K562 (cell line): ENCODE results near the gene CCNY. TPM values are rescaled to one million over a fixed set of nuclear protein-coding genes. Genes with fewer than 3 reads are reported as not detected.
A peak's percentile ranks its signal among the peaks of the same experiment; 100 is the strongest.

Source experiments
- ATAC-seq: fragments of 200-7000 bp; cut with Tn5 transposase; 3 replicates; pipeline ENCODE4 v1.9.1; 2020; ENCODE audit warnings: moderate library complexity
- BruUV-seq: library from RNA; stranded (reverse); fragments of 400-500 nt; replicated peaks from 2 replicates; lab custom pipeline; 2021; lab: Mats Ljungman, UMichigan
- CTCF ChIA-PET: fragments of 300-600 bp; formaldehyde crosslinking; extraction: SDS; loops from one replicate; lab custom pipeline; 2021; ENCODE audit warnings: low intra/inter-chr PET ratio; lab: Yijun Ruan, JAX
- POLR2A ChIA-PET: fragments of 300-600, 350-650 bp; sonication (Branson Sonifier 250); formaldehyde crosslinking; extraction: SDS; loops from one replicate; lab custom pipeline; 2021; ENCODE audit warnings: antibody characterized with exemption, inconsistent platforms; lab: Yijun Ruan, JAX
- DNase-seq, 4 experiments: peaks; one replicate each; pipeline versions ENCODE4 v3.0.0 to v3.0.0-alpha.2; 2011 to 2018; ENCODE audit warnings: low spot score in 3 of 4, mixed read lengths in 3 of 4; ENCODE audit errors: extremely low read depth in 1 of 4
- FAIRE-seq: peaks from 2 replicates; lab custom pipeline; 2011; peaks lifted over from hg19 to GRCh38; lab: Jason Lieb, UNC
- H2AFZ ChIP-seq: 2 replicates; pipeline ENCODE4 v1.6.0; 2011; ENCODE audit warnings: low read depth, low read length, control low read depth, inconsistent platforms
- H3K27ac ChIP-seq: fragments of 200-600 bp; 3 replicates; pipeline ENCODE4 v1.8.0; 2011; ENCODE audit warnings: low read depth, mild to moderate bottlenecking, control low read depth, inconsistent platforms, low read length, moderate library complexity, mixed read lengths; ENCODE audit errors: extremely low read depth
- H3K27me3 ChIP-seq, 2 experiments: fragments of 300-600 bp in 1 of 2; 2 replicates in 1 of 2; 3 replicates in 1 of 2; pipeline versions ENCODE4 v1.6.0 to v1.8.0; 2011; ENCODE audit warnings: inconsistent platforms in 2 of 2, low read length in 2 of 2, mild to moderate bottlenecking in 1 of 2, mixed read lengths in 1 of 2, moderate library complexity in 1 of 2; ENCODE audit not compliant: control insufficient read depth in 2 of 2, insufficient read depth in 2 of 2
- H3K36me3 ChIP-seq: fragments of 300-600 bp; 3 replicates; pipeline ENCODE4 v1.8.0; 2011; ENCODE audit warnings: mild to moderate bottlenecking, low read length, inconsistent platforms; ENCODE audit not compliant: control insufficient read depth, insufficient read depth
- H3K4me1 ChIP-seq, 2 experiments: fragments of 200-600 bp in 1 of 2; replicated peaks in 1 of 2; 2 replicates in 1 of 2; 3 replicates in 1 of 2; pipeline versions ENCODE4 v1.5.1 to v1.8.0; 2011; ENCODE audit warnings: inconsistent platforms in 2 of 2, low read length in 2 of 2, mild to moderate bottlenecking in 1 of 2, mixed read lengths in 1 of 2, moderate library complexity in 1 of 2; ENCODE audit not compliant: control insufficient read depth in 2 of 2, insufficient read depth in 2 of 2
- H3K4me2 ChIP-seq: 2 replicates; pipeline ENCODE4 v1.6.1; 2011; ENCODE audit warnings: low read length, control low read depth, inconsistent platforms, mixed read lengths; ENCODE audit not compliant: insufficient read depth
- H3K4me3 ChIP-seq: fragments of 200-600 bp; sonication (generic), shearing (Covaris generic); 2 replicates; pipeline ENCODE4 v1.5.1; 2016; ENCODE audit warnings: control low read depth, inconsistent platforms
- H3K79me2 ChIP-seq: fragments of 200-600 bp; 3 replicates; pipeline ENCODE4 v1.8.0; 2011; ENCODE audit warnings: low read length, inconsistent platforms; ENCODE audit not compliant: control insufficient read depth, insufficient read depth
- H3K9ac ChIP-seq, 2 experiments: 2 replicates each; pipeline versions ENCODE4 v1.6.0 to v1.6.1; 2011; ENCODE audit warnings: low read depth in 2 of 2, low read length in 2 of 2, control low read depth in 1 of 2, inconsistent platforms in 1 of 2, mild to moderate bottlenecking in 1 of 2, mixed read lengths in 1 of 2; ENCODE audit not compliant: insufficient read depth in 1 of 2
- H3K9me1 ChIP-seq: one replicate; pipeline ENCODE4 v1.6.0; 2011; ENCODE audit warnings: inconsistent platforms, mild to moderate bottlenecking, low read length, moderate library complexity; ENCODE audit not compliant: control insufficient read depth, insufficient read depth
- H3K9me3 ChIP-seq: replicated peaks from 2 replicates; pipeline ENCODE4 v1.5.1; 2011; ENCODE audit warnings: low read depth, low read length, inconsistent platforms; ENCODE audit not compliant: control insufficient read depth, insufficient read depth
- H4K20me1 ChIP-seq: replicated peaks from 2 replicates; pipeline ENCODE4 v1.6.1; 2011; ENCODE audit warnings: low read length, inconsistent platforms, mixed read lengths; ENCODE audit not compliant: control insufficient read depth, insufficient read depth
- ATF1 ChIP-seq, 2 experiments: fragments of 450-650 bp in 1 of 2; IDR thresholded peaks; 2 replicates each; pipeline ENCODE4 v1.6.1; 2016; ENCODE audit warnings: missing compliant biosample characterization in 1 of 2, missing genetic modification characterization in 1 of 2
- CTCF ChIP-seq, 3 experiments: IDR thresholded peaks in 2 of 3; conservative IDR thresholded peaks in 1 of 3; 2 replicates each; pipeline ENCODE4 v1.5.1; 2011 to 2012; ENCODE audit warnings: low read length in 3 of 3, mild to moderate bottlenecking in 3 of 3, control low read depth in 2 of 3, improper control_type of control experiment in 1 of 3, inconsistent platforms in 1 of 3, low read depth in 1 of 3, mixed read lengths in 1 of 3, moderate library complexity in 1 of 3; ENCODE audit not compliant: insufficient read depth in 2 of 3
- MCM5 ChIP-seq: fragments of 450-650 bp; IDR thresholded peaks from 2 replicates; pipeline ENCODE4 v1.6.1; 2016; ENCODE audit warnings: low read depth
- RBM15 ChIP-seq: fragments of 200-400 bp; formaldehyde crosslinking; IDR thresholded peaks from 2 replicates; pipeline ENCODE4 v1.6.1; 2018; ENCODE audit warnings: mild to moderate bottlenecking, low read length, moderate library complexity; ENCODE audit not compliant: insufficient read depth
- WGBS: fragments of 100-300 bp; shearing (Covaris generic); methylation state at CpG from one replicate; pipeline ENCODE4 v1.1.6; 2016; ENCODE audit warnings: low coverage, mixed read lengths; ENCODE audit not compliant: insufficient coverage; ENCODE audit errors: missing lambda C conversion rate; 5-methylcytosine and 5-hydroxymethylcytosine counted together
- in situ Hi-C: fragments of 300-500 bp; cut with MboI; formaldehyde crosslinking; loops from 4 replicates; pipeline ENCODE4 v1.15.0; 2018; ENCODE audit warnings: inconsistent platforms, mixed read lengths
- intact Hi-C: fragments of 100-400 bp; cut with micrococcal nuclease; formaldehyde crosslinking; loops from 2 replicates; pipeline ENCODE4 v1.14.2; 2022
- polyA plus RNA-seq, 8 experiments: library from polyadenylated mRNA; depleted of rRNA in 4 of 8; stranded (reverse) in 5 of 8; unstranded in 3 of 8; fragments of >200 nt; fragmentation: Nextera tagmentation in 2 of 8; fragmentation: Illumina TruSeq in 1 of 8; extraction: Ambion mirVana in 2 of 8; extraction: Trizol in 1 of 8; gene quantifications; 2 replicates each; pipeline versions ENCODE4 v1.2.1 to v1.2.3, GENCODE V29; 2011 to 2014; ENCODE audit warnings: inconsistent platforms in 1 of 8, missing spikeins in 1 of 8
- total RNA-seq, 7 experiments: library from RNA; depleted of rRNA in 6 of 7; stranded (reverse); fragments of >200 nt in 6 of 7; fragmentation: Illumina TruSeq in 2 of 7; extraction: Trizol in 2 of 7; gene quantifications; 2 replicates each; pipeline versions ENCODE4 v1.2.1 to v1.2.3, GENCODE V29; 2011 to 2021; ENCODE audit warnings: low replicate concordance in 1 of 7

Gene CCNY
- total and polyA plus RNA-seq, 9 of the 15 experiments (the other 6 are each of a cell fraction or from before 2014, with no cell fraction given), result 8.4 to 109 (median 38.6) TPM

DNA sequence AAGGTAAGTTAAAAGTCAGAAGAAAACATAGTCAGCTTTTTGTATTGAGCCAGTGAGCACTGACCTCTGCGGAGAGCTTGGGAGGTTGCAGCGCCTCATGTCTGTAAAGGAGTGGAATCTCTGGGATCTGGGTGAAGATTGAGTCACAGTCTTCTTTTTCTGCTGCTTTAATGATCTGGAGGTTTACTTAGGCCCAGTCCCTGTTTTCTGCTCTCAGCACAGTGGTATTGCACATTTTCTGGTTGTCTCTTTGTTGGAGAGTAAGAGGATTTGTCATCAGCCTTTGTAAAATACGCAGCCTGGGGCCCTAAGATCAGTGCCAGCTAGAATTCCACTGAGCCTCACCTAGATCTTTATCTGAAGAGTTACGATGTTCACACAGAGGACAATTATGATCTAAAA lies 210.5 kb downstream of the CCNY start:
- ChIA-PET CTCF (no interaction called here), POLR2A (interaction anchor here (1.1 to 1.5 kb wide), 2 partner anchors 19 to 160 kb away, joined by 3 read pairs; no protein-coding TSS in a partner anchor)
- FAIRE-seq (no peak), DNase-seq (no peak), ATAC-seq (peak; percentile 42; the same call in 1 of the 3 replicates)
- no peak overlapping the region for H3K9ac ChIP-seq
- BruUV-seq, result no TSS peak
- no peak overlapping the region for H3K4me3 ChIP-seq
- TF ChIP-seq MCM5, result no peak
- no peak for TF ChIP-seq RBM15
- TF ChIP-seq CTCF (IDR thresholded peaks at IDR 0.05 in 2 of 3, conservative IDR thresholded peaks at IDR 0.05 in 1 of 3; ENCODE audit: insufficient read depth in 2 of 3, low read depth in 1 of 3, low read length in 3 of 3), result peak in 1 of 3 experiments; percentile 4; a peak in 1 of 6 replicates
- TF ChIP-seq ATF1 (CRISPR knock-in tag; IDR thresholded peaks at IDR 0.05), result no peak
- no peak for TF ChIP-seq ATF1 (tag; IDR thresholded peaks at IDR 0.05)
- H3K9me1 ChIP-seq, result peaks cover 4% of the 10 kb centered on the region
- no peaks in the 10 kb centered on the region for H3K4me1 ChIP-seq
- in situ Hi-C loops (no loop called here), intact Hi-C loops (no loop called here)
- H4K20me1 ChIP-seq, result 0 out of 2 replicates have a peak, but pooled peaks cover 2% of the 10 kb centered on the region
- 0 out of 3 replicates have a peak, but pooled peaks cover 2% of the 10 kb centered on the region for H3K79me2 ChIP-seq
- no peak overlapping the region for H3K27ac ChIP-seq
- 81% methylated on average over 4 of the region's 4 CpGs for WGBS
- no peak overlapping the region for H2AFZ ChIP-seq
- no peaks in the 10 kb centered on the region for H3K9me3 ChIP-seq
- H3K36me3 ChIP-seq, result peaks cover 42% of the 10 kb centered on the region; the same call in 2 of the 3 replicates
- no peak overlapping the region for H3K4me2 ChIP-seq
- H3K27me3 ChIP-seq, result no peaks in the 10 kb centered on the region
